ENCODE measurements around the gene AFG1L. TPM values are rescaled to one million over a fixed set of nuclear protein-coding genes. Genes with fewer than 3 reads are reported as not detected.

Gene AFG1L
- polyA plus RNA-seq, 1 experiment: 2.3 TPM

DNA sequence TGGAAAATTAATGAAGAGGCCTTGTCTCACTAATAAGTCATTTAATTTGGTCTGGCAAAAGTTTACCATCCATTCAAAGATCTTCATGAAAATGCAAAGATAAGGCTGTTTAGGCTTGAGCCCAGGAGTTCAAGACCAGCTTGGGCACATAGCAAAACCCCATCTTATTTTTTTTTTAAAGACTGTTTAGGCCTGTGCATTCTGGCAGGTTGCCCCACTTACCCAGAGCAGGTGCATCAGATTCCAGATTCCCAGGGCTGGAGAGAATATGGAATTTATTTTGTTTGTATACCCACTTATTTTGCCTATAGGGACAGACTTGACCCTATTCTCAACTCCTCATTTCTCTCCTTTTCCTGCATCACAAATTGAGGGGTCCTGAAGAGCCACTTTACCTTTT, 271.6 kb downstream of the AFG1L start:
- no peak overlapping the region for H3K4me3 ChIP-seq (ENCODE audit: low read depth, low read length)
- CTCF ChIA-PET: interaction anchor here (1.6 kb wide), 2 partner anchors 327 to 507 kb away, joined by 3 to 5 read pairs; no protein-coding TSS in a partner anchor
- H3K27ac ChIP-seq (ENCODE audit: low read depth, low read length): no peak overlapping the region

GRCh38 chr6:108568101-108568500, 273.2 kb downstream of the AFG1L start:
- Histone ChIP-seq H3K27ac (ENCODE audit: low read depth, low read length) (no peak overlapping the region), H3K9me3 (ENCODE audit: control insufficient read depth, insufficient read depth, low read length) (no peaks in the 10 kb centered on the region), H3K4me3 (ENCODE audit: low read depth, low read length) (no peak overlapping the region), H3K27me3 (ENCODE audit: control insufficient read depth, insufficient read depth, low read length) (no peaks in the 10 kb centered on the region)
- DNase-seq (ENCODE audit: low read depth, low spot score): no peak
- ChIA-PET CTCF (interaction anchor here (0.5 to 1.6 kb wide), 2 partner anchors 324 to 325 kb away, joined by 3 read pairs; no protein-coding TSS in a partner anchor), POLR2A (interaction anchor here (0.6 kb wide), 1 partner anchor 85 kb away, joined by 5 read pairs; no protein-coding TSS in a partner anchor)
- TF ChIP-seq, protein P1, sequence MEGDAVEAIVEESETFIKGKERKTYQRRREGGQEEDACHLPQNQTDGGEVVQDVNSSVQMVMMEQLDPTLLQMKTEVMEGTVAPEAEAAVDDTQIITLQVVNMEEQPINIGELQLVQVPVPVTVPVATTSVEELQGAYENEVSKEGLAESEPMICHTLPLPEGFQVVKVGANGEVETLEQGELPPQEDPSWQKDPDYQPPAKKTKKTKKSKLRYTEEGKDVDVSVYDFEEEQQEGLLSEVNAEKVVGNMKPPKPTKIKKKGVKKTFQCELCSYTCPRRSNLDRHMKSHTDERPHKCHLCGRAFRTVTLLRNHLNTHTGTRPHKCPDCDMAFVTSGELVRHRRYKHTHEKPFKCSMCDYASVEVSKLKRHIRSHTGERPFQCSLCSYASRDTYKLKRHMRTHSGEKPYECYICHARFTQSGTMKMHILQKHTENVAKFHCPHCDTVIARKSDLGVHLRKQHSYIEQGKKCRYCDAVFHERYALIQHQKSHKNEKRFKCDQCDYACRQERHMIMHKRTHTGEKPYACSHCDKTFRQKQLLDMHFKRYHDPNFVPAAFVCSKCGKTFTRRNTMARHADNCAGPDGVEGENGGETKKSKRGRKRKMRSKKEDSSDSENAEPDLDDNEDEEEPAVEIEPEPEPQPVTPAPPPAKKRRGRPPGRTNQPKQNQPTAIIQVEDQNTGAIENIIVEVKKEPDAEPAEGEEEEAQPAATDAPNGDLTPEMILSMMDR (IDR thresholded peaks at IDR 0.05; ENCODE audit: low read depth, low read length): no peak

More for the DNA sequence above, 271.6 kb downstream of the AFG1L start:
- no peaks in the 10 kb centered on the region for H3K27me3 ChIP-seq (ENCODE audit: control insufficient read depth, insufficient read depth, low read length)
- H3K9me3 ChIP-seq (ENCODE audit: control insufficient read depth, insufficient read depth, low read length): no peaks in the 10 kb centered on the region; the same call in 1 of the 2 replicates
- POLR2A ChIA-PET: interaction anchor here (1.2 kb wide), 1 partner anchor 231 kb away, joined by 3 read pairs; no protein-coding TSS in a partner anchor
- TF ChIP-seq, protein P1 (IDR thresholded peaks at IDR 0.05; ENCODE audit: low read depth, low read length): no peak
- no peak for DNase-seq (ENCODE audit: low read depth, low spot score)

DNA sequence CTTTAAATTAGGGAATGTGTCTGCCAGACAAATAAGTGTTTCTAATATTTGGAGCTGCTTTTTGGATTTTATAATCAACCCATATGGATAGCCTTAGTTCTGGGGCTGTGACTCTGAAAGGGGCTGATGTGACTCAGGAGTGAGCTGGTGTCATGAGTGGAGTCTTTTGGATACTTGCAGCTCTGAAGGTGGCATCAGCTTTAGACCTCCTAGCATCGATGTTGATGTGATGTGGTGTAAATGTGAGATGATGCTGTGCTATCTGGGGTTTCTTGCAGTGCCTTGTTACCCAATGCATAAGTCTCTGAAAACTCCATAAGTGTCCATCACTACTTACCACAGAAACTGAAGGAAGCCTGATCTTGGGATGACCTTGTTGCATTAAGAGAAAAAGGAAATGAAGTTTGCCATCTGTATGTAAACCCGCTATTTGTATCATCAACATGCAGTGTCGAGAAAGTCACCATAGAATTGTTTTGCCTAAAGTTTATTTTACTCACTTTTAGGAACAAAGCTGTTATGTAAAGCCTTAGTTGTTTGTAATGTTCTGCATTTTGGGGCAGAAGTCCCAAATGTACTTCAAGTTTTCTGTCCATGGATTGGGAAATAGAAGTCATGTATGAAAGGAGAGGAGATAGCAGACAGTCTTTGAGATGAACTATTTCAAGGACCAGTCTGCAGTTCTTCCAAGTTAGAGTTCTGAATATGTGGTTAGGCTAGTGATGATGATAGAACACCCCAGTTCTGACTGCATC, 273.9 kb downstream of the AFG1L start:
- POLR2A ChIA-PET: interaction anchor here (0.6 kb wide), 1 partner anchor 85 kb away, joined by 5 read pairs; no protein-coding TSS in a partner anchor
- H3K27me3 ChIP-seq (ENCODE audit: control insufficient read depth, insufficient read depth, low read length): no peaks in the 10 kb centered on the region

GRCh38 chr6:108570517-108570916, 275.7 kb downstream of the AFG1L start:
- Histone ChIP-seq H3K27ac (ENCODE audit: low read depth, low read length) (no peak overlapping the region), H3K4me3 (ENCODE audit: low read depth, low read length) (no peak overlapping the region), H3K27me3 (ENCODE audit: control insufficient read depth, insufficient read depth, low read length) (no peaks in the 10 kb centered on the region), H3K9me3 (ENCODE audit: control insufficient read depth, insufficient read depth, low read length) (no peaks in the 10 kb centered on the region)
- CTCF ChIA-PET: interaction anchor here (0.6 to 0.8 kb wide), 2 partner anchors 83 to 323 kb away, joined by 3 read pairs; no protein-coding TSS in a partner anchor
- POLR2A ChIA-PET: no interaction called here
- DNase-seq (ENCODE audit: low read depth, low spot score): no peak
- TF ChIP-seq, protein P1 (IDR thresholded peaks at IDR 0.05; ENCODE audit: low read depth, low read length): peak; percentile 41

More for the DNA sequence above, 273.9 kb downstream of the AFG1L start:
- CTCF ChIA-PET: interaction anchor here (0.5 kb wide), 1 partner anchor 324 kb away, joined by 3 read pairs; no protein-coding TSS in a partner anchor
- TF ChIP-seq, protein P1 (IDR thresholded peaks at IDR 0.05; ENCODE audit: low read depth, low read length): no peak
- no peak overlapping the region for H3K27ac ChIP-seq (ENCODE audit: low read depth, low read length)
- no peak for DNase-seq (ENCODE audit: low read depth, low spot score)
- H3K9me3 ChIP-seq (ENCODE audit: control insufficient read depth, insufficient read depth, low read length): no peaks in the 10 kb centered on the region
- no peak overlapping the region for H3K4me3 ChIP-seq (ENCODE audit: low read depth, low read length)

Data from AG04450 (cell line).